ENCODE measurements around the gene RPL22.
A peak's percentile ranks its signal among the peaks of the same experiment; 100 is the strongest.

The RPL22 gene

DNA sequence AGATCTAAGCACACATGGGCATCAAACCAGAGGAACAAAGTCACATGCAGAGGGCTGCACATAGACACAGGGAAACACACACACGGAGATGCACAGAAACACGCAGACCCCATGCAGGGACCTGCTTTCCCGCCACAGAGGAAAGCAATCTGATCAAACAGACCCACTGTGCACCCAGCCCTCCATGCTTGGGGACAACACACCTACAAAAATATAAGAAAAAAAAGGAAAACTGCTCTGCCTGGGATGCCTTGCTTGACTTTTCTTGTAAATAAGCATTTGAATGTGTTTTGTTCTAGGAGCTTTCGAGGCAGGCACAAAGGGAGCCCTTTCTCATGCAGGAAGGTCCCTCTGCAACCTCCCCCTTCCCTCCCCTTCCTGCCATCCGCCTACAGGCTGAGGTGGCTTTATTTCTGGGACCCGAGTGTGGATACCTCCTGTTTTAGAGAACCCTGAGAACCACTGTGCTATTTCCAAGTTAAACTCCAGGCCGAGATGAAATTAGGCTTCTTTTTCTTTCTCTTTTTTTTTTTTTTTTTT lies 39.9 kb upstream of the RPL22 start:
- no peak for DNase-seq (ENCODE audit: low read depth)
- TF ChIP-seq, protein P1, sequence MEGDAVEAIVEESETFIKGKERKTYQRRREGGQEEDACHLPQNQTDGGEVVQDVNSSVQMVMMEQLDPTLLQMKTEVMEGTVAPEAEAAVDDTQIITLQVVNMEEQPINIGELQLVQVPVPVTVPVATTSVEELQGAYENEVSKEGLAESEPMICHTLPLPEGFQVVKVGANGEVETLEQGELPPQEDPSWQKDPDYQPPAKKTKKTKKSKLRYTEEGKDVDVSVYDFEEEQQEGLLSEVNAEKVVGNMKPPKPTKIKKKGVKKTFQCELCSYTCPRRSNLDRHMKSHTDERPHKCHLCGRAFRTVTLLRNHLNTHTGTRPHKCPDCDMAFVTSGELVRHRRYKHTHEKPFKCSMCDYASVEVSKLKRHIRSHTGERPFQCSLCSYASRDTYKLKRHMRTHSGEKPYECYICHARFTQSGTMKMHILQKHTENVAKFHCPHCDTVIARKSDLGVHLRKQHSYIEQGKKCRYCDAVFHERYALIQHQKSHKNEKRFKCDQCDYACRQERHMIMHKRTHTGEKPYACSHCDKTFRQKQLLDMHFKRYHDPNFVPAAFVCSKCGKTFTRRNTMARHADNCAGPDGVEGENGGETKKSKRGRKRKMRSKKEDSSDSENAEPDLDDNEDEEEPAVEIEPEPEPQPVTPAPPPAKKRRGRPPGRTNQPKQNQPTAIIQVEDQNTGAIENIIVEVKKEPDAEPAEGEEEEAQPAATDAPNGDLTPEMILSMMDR (conservative IDR thresholded peaks at IDR 0.05; ENCODE audit: low read depth, low read length), result no peak
- no peak overlapping the region for H3K4me3 ChIP-seq (ENCODE audit: low read length)

DNA sequence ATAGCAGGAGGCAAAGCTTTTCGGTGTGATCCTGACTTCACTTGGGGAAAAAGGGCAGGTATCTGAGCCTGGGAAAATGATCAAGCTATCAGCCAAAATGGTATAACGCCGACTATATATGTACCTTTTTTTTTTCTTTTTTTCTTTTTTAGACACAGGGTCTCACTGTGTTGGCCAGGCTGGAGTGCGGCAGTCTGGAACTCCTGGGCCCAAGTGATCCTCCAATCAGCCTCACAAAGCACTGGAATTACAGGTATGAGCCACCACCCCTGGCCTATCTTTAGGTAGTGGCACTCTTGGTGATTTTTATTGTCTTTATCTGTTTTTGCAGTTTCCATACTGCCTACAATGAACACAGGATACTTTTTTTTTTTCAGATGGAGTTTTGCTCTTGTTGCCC lies 37.7 kb upstream of the RPL22 start:
- TF ChIP-seq, protein P1 (conservative IDR thresholded peaks at IDR 0.05; ENCODE audit: low read depth, low read length), result no peak
- DNase-seq (ENCODE audit: low read depth), result no peak
- H3K4me3 ChIP-seq (ENCODE audit: low read length), result no peak overlapping the region

DNA sequence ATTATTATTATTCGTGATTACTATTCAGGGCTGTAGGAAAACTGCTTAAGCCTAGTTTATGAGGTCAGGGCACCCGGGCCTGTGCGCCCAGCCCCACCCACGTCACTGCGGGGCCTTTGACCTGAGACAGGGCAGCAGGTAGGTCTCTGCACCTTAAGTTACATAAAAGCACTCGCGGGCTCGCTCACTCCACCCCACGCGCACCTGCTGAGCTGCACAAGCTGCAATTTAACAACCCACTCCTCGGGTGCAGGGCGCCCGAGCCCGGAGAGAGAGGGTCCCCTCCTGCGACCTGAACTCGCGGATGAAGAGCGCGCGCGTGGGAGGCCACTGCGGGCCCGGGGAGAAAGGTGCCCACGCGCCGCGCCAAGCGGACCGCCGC lies 35.9 kb upstream of the RPL22 start:
- TF ChIP-seq, protein P1 (conservative IDR thresholded peaks at IDR 0.05; ENCODE audit: low read depth, low read length), result no peak
- DNase-seq (ENCODE audit: low read depth), result no peak
- peak overlapping the region; percentile 56 for H3K4me3 ChIP-seq (ENCODE audit: low read length)

DNA sequence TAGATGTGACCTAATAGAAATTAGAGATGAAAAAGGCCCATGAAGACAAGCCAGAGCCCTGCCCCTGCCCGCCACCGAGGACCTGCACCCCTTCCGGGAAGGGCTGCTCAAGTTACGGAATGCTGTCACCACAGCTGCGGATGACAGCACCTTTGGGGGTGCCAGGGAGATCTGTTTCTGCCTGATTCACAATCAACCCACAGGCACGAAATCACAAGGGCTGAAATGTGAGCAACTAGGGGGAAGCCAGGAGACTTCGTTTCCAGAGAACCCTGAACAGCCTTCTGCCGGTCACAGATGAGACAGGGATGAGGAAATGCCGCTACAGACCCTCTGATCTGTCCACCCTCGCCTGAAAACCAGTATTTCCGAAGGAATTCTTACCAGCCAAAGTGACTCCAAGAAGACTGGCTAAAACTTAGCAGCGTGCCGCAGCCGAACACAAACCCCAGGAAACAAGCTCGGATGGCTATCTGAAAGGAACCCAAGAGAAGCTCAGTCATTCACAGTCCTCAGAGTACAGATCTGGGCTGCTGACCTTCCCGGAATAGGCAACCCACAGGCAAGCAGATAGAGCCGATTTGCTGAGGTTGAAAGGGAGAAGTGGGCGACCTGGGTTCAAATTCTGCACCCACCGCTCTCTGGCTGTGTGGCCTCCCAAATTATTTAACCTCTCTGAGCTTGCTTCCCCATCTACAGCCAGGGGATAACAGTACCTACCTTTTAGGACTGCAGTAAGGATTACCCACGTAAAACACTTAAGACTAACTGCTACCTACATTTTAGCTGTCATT lies 35.3 kb upstream of the RPL22 start:
- TF ChIP-seq, protein P1 (conservative IDR thresholded peaks at IDR 0.05; ENCODE audit: low read depth, low read length), result no peak
- no peak for DNase-seq (ENCODE audit: low read depth)
- peak overlapping the region; percentile 56 for H3K4me3 ChIP-seq (ENCODE audit: low read length)

DNA sequence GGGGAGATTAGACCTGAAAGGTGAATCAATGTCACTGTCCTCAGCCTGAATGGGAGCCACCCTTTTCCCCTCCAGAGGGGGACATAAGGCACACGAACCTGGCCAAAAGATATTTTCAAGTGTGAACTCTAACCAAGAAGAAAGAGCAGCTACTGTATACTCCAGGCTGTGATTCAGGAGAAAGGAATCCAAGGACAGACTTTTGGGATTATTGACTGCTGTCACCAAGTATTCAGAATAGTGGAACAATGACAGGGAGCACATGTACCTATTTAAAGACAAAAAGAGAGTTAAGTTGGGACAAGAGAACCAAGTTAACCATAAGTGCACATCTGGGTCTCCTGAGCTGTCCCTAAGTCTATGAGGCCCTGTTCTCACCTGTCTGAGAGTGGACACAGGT lies 34.0 kb upstream of the RPL22 start:
- TF ChIP-seq, protein P1 (conservative IDR thresholded peaks at IDR 0.05; ENCODE audit: low read depth, low read length), result no peak
- H3K4me3 ChIP-seq (ENCODE audit: low read length), result no peak overlapping the region
- no peak for DNase-seq (ENCODE audit: low read depth)

DNA sequence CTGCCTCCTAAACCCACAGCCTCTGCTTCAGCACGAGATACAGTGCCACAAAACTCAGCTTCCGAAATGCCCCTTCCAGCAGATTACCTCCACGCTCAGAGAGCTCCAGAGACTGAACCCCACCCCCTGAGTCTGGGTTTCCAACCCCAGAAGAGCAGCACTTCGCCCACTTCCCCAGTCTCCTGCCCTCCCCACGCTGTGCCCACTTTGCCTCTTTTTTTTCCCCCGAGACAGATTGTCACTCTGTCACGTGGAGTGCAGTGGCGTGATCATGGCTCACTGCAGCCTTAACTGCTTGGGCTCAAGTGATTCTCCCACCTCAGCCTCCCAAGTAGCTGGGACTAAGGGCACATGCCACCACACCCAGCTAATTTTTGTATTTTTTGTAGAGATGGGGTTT lies 26.3 kb upstream of the RPL22 start:
- no peak overlapping the region for H3K4me3 ChIP-seq (ENCODE audit: low read length)
- TF ChIP-seq, protein P1 (conservative IDR thresholded peaks at IDR 0.05; ENCODE audit: low read depth, low read length), result no peak
- DNase-seq (ENCODE audit: low read depth), result no peak

DNA sequence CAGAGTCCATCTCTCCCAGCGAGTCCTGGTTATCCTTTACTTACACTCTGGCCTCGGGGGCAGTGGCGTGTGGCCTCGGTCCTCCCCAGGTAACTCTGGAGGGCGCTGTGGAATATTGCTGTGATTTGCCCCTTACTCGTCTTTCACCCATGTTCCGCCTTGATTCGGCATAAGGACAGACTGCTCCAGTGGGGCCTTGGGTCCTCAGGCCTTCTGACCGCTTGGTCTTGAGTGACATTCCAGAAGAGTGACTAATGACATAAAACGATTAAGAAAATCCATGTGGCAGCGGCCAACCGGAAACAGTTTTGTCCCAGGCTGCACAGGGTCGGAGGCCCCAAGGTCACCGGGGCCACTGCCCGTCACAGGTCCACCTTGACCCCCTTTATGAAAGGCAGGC lies 25.3 kb upstream of the RPL22 start:
- TF ChIP-seq, protein P1 (conservative IDR thresholded peaks at IDR 0.05; ENCODE audit: low read depth, low read length), result no peak
- no peak for DNase-seq (ENCODE audit: low read depth)
- no peak overlapping the region for H3K4me3 ChIP-seq (ENCODE audit: low read length)
